HG02970 (cell line): ENCODE data around the gene SPARCL1.

Experiments
- ATAC-seq: cut with Tn5 transposase; IDR thresholded peaks from one replicate; pipeline ENCODE4 v1.9.1; 2021; ENCODE audit warnings: mild to moderate bottlenecking, moderate library complexity, moderate number of reproducible peaks; ENCODE audit not compliant: unreplicated experiment, low FRiP score

SPARCL1 gene

GRCh38 chr4:87541956-87542709 is 13.0 kb upstream of the SPARCL1 start:
- no peak for ATAC-seq

DNA sequence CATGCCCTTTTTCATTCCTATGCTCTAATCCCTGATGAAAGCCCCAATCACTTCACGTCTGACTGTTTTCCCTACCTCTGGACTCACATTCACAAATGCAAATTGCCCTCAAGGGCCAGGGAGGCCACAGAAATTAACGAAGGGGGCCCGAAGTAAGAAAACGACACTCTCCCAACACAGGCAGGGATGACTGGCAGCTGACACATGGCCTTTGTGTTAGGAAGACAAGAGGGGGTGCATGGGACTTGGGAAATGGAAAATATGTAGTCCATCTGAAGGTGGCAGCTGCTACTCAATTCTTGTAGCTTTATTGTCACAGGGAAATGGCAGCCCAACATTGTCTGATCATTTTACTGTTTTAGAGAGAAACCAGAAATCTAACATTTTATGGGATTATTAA is 12.3 kb upstream of the SPARCL1 start:
- no peak for ATAC-seq

GRCh38 chr4:87540146-87541058 is 11.2 kb upstream of the SPARCL1 start:
- ATAC-seq: no peak

GRCh38 chr4:87532907-87533306 is 3.7 kb upstream of the SPARCL1 start:
- ATAC-seq: no peak

DNA sequence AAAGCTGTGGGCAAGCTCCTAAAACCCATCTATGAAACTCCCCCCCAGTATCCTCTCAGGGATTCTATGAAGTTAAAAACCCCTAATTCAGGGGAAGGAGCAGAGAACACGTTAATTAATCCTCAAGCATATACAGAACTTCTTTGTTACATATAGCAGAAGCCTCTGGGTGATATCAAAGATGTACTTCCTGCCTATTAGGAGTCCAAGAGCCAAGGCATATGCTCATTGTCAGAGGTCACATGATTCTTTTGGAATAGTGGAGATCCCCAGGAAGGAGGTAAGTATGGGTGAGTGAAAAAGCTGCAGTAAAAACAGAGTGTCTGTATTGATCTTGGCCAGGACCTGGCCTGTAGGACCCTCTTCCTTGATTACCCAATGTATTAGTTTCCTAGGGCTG is 2.9 kb upstream of the SPARCL1 start:
- ATAC-seq: no peak

DNA sequence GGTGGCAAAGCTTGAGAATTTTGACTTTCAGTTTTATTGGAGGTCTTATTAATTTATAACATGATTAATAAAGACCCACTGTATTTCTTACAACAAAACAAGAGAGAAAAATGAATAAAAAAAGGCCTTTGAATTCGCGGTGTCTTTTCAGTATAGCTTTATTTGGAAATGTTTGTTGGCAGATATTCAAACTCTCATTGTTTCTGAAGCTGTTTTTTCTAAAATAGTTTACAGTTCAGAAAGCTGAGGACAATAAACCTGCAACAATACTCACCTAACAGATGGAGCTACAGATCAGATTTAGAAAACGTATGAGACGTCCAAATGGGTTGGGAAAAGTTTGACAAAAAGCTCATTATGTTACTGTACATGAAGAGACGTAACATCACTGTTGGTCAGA is 2.4 kb upstream of the SPARCL1 start:
- no peak for ATAC-seq

DNA sequence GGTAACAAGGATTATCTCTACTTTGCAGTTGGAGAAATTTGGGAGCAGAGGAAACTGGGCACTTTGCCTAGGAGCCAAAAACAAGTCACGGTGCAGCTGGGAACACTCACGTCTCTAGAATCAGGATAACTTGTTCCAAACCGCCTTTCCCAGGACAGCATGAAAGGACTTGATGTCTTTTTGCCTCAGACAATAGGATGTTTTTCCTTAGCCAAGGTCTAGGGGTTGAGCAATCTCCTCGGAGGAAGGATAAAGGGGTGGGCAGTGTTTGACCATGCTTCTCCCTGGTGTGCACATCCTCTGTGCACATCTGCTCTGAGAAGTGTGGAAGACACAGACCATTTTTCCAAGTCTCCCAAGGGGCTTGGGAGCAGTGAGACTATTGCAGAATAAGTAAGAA is 1.7 kb upstream of the SPARCL1 start:
- ATAC-seq: no peak

GRCh38 chr4:87530229-87530628 is 1.1 kb upstream of the SPARCL1 start:
- ATAC-seq: no peak

DNA sequence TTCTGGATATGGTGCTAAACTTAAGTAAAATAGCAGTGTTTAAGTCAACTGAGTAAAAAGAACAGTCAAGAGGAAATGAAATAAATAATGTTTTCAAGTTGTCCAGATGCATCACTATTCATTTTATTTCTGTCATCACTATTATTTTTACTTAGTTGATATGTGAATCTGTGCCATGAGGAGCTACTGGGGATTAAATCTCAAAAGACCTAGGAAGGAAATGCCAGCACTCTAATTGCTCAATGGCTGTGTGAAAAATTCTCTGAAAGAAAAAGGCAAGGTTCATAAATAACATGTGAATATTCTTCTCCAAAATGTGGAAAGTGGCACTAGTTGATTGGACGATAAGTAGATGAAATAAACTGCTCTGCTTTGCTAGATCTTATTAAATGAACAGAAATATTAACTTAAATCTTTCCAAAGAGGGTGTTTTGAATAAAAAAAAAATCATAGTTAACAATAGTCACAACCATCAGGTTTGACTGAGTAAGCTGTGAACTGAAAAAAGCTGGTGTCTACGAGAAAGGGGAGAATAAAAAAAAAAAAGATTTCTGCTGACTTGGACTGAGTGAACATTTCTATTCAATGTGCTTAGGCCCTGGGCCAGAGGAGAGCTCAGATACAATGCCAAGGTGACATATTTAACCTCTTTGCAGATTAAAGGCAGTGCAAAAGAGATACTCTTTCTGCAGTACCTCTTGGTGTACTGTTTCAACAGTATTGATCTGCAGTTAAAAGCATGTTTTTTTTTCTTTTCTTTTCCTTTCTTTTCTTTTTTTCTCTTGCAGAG is 1.6 kb downstream of the SPARCL1 start:
- ATAC-seq: no peak

DNA sequence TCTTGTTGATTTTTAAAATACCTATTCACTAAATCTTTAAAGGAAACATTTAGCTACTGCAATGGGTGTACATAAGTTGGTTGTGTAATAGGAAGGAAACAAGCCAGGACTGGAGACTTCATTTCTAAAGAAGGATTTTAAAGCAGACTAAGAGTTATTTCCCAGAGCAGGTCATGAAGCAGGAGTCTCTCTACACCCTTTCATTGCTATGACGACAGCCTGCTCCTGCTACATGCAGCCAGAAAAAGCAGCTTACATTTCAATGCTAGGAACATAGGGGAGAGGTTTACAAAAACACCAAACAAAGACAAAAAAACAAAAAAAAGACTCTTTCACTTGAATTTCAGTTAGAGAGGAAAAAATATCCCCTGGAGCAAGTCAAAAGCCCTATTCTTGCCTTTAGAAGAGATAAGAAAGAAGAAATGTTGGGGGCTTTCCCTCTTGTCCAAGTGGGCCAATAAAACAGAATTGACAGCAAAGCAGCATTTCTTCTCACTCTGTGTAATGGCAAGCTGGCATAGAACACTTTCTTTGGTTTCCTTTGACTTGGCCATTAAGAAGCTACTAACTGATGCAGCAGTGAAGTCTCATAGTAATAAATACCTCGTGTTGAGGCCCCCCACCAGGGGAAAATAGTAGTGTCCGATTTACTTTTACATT is 3.4 kb downstream of the SPARCL1 start:
- no peak for ATAC-seq

GRCh38 chr4:87524456-87524855 is 4.7 kb downstream of the SPARCL1 start:
- ATAC-seq: no peak

GRCh38 chr4:87523307-87523706 is 5.9 kb downstream of the SPARCL1 start:
- ATAC-seq: no peak

GRCh38 chr4:87521757-87522374 is 7.3 kb downstream of the SPARCL1 start:
- no peak for ATAC-seq

- ATAC-seq: no peak
Measured at GRCh38 chr4:87521319-87521718, 7.9 kb downstream of the SPARCL1 start.

DNA sequence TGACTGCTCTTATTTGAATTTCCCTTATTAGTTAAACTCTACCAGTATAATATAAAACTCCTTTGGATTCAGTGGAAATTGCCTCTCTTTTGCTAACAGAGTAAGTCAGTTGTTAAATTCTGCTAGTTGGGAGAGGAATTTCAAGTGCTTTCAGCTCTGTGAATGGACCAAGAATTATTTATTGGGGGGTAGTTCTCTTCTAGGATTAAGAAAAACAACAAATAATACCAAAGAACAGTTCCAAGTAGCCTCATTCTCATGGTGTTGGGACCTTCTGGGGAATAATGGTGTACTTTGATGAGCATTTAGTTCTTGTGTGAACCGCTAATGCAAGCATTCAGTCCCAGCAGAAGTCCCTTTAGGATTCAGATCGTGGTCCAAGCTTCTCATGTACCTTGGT is 11.6 kb downstream of the SPARCL1 start:
- ATAC-seq: no peak

DNA sequence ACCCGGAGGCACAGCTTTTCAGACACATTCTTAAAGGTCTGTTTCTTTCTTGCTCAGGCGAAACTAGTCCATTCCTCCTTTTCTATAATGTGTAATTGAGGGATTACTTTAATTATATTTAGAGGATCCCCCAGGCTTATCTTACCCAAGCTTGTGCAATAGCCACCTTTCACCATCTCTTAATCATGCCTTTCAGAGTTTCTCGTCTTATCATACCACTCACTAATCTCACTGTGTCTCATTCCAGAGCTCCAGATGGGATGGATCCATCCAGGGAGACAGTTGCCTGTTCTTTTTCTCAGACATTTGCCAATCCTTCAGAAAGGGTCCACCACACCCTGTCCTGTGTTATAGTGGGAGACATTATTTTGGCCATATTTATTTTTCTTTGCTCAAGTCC is 12.5 kb downstream of the SPARCL1 start:
- no peak for ATAC-seq

DNA sequence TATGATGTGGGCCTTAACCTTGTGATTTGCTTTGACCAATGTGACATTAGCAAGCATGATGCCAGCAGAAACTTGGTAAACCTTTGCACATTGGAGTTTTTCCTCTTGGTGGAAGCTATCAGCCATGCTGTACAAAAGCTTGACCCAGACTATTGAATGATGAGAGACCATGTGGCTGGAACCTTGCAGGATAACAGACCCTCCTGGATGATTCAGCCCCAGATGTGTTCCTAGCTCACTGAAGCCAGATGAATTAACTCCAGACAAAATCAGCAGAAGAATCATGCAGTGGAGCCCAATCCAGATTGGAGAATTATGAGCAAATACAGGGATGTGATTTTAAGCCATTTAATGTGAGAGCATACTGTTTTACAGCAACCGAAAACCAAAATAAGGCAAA is 16.8 kb downstream of the SPARCL1 start:
- ATAC-seq: no peak

DNA sequence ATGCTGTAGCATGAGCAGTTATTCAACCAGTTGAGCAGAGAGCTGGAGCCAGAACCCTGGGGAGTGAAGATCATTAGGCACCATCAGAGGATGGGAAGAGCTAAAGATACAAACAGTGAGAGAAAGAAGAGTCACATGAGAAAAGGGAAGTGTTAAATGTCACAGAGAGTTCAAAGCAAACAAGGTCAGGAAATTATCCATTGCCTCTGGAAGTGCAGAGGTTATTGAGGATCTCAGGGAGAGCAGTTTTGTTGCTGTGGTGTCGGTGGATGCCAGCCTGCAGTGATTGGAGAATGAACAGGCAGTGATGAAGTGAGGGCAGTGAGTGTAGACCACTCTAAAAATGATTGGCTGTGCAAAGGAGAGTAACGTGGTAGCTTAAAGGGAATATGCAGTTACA is 17.7 kb downstream of the SPARCL1 start:
- no peak for ATAC-seq

DNA sequence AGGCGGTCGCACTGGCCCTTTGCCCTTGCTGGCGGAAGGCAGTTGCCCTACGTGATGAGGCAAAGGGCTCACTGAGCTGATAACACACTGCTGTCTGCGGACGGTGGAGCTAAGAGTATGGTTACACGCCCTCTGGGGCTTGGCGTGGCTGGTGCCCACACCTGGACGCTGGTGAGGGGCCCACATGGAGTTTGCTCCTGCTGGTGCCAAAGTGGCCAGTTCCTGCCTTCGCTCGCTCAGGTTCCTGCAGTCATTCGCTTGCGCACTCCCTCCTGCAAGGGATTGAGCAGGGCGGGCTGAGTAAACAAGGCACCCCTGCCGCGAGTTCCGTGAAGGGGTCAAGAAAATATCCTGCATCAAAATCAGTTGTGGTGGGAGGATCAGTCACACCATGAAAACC is 18.4 kb downstream of the SPARCL1 start:
- no peak for ATAC-seq
